ENCODE results near the gene CBX7.

The CBX7 gene

DNA sequence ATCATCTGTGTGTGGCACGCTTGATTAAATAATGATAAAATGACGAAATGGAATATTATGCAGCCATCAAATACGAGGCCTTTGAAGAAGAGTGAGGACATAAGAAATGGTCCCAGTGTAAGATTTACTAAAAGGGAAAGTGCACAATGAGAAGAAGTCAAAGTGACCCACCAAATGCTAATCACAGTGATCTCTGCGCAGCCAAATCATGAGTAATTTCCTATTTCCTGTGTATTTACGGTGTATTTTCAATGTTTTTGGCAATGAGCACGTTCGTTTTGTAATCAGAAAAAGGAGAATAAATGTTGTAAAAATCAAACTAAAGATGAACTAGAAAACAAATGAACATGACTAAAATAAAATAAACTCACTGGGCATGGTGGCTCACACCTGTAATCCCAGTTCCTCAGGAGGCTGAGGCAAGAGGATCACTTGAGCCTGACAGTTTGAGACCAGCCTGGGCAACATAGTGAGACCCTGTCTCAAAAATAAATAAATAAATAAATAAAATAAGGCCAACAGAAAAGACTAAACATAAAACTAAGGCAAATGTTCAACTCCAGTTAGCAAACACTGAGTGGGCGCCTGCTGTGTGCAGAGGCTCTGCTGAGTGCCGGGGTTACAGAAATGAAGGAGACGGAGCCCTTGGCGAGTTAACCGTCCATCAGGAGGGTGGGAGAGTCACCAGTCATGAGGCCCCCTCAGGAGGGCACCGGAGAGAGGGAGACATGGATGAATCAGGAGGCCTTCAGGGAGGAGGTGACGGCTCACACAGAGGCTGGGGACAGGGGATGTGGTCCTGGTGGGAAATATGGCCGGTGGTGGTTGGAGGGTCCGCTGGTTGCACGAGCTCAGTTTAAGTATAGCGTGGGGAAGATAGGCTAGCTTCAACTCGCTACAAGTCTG, 26.0 kb upstream of the CBX7 start:
- peak; percentile 71 for DNase-seq (ENCODE audit: low read depth)
- H3K4me3 ChIP-seq (ENCODE audit: low read depth, low read length): no peak overlapping the region
- TF ChIP-seq, protein P1, sequence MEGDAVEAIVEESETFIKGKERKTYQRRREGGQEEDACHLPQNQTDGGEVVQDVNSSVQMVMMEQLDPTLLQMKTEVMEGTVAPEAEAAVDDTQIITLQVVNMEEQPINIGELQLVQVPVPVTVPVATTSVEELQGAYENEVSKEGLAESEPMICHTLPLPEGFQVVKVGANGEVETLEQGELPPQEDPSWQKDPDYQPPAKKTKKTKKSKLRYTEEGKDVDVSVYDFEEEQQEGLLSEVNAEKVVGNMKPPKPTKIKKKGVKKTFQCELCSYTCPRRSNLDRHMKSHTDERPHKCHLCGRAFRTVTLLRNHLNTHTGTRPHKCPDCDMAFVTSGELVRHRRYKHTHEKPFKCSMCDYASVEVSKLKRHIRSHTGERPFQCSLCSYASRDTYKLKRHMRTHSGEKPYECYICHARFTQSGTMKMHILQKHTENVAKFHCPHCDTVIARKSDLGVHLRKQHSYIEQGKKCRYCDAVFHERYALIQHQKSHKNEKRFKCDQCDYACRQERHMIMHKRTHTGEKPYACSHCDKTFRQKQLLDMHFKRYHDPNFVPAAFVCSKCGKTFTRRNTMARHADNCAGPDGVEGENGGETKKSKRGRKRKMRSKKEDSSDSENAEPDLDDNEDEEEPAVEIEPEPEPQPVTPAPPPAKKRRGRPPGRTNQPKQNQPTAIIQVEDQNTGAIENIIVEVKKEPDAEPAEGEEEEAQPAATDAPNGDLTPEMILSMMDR (conservative IDR thresholded peaks at IDR 0.05; ENCODE audit: low read depth, low read length): no peak

- H3K4me3 ChIP-seq (ENCODE audit: low read depth, low read length): no peak overlapping the region
- TF ChIP-seq, protein P1 (conservative IDR thresholded peaks at IDR 0.05; ENCODE audit: low read depth, low read length): no peak
- no peak for DNase-seq (ENCODE audit: low read depth)
Measured at GRCh38 chr22:39177791-39178190, 25.3 kb upstream of the CBX7 start.

GRCh38 chr22:39177456-39177775, 24.9 kb upstream of the CBX7 start:
- DNase-seq (ENCODE audit: low read depth): peak; percentile 9
- H3K4me3 ChIP-seq (ENCODE audit: low read depth, low read length): no peak overlapping the region
- TF ChIP-seq, protein P1 (conservative IDR thresholded peaks at IDR 0.05; ENCODE audit: low read depth, low read length): no peak

GRCh38 chr22:39176714-39177455, 24.4 kb upstream of the CBX7 start:
- DNase-seq (ENCODE audit: low read depth): peak; percentile 16
- no peak overlapping the region for H3K4me3 ChIP-seq (ENCODE audit: low read depth, low read length)
- TF ChIP-seq, protein P1 (conservative IDR thresholded peaks at IDR 0.05; ENCODE audit: low read depth, low read length): no peak

DNA sequence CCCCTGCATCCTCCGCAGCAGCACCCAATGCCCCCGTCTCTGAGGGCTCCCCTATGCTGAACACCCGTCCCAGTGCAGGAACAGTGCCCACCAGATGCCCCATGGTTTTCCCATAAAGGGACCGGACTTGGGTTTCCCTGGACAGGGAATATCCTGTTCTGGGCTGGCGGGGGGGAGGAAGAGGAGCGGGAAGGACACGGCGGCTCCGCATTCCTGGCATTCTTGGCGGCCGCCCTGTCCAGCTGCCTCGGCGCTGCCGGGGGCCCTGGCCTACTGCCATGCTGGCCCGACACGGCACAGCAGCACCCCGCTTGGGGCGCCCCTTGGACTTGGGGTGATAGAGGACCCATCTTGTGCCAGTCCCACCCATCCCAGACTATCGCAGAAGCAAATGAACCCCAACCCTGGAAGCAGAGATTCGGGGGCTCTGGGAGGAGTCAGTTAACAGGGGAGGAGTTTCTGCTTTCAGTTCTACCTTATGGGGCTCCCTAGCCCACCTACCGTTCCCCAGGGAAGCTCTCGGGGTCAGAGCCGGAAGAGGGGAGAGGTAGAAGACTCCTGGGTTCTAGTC, 23.7 kb upstream of the CBX7 start:
- H3K4me3 ChIP-seq (ENCODE audit: low read depth, low read length): no peak overlapping the region
- TF ChIP-seq, protein P1 (conservative IDR thresholded peaks at IDR 0.05; ENCODE audit: low read depth, low read length): no peak
- DNase-seq (ENCODE audit: low read depth): peak; percentile 60

DNA sequence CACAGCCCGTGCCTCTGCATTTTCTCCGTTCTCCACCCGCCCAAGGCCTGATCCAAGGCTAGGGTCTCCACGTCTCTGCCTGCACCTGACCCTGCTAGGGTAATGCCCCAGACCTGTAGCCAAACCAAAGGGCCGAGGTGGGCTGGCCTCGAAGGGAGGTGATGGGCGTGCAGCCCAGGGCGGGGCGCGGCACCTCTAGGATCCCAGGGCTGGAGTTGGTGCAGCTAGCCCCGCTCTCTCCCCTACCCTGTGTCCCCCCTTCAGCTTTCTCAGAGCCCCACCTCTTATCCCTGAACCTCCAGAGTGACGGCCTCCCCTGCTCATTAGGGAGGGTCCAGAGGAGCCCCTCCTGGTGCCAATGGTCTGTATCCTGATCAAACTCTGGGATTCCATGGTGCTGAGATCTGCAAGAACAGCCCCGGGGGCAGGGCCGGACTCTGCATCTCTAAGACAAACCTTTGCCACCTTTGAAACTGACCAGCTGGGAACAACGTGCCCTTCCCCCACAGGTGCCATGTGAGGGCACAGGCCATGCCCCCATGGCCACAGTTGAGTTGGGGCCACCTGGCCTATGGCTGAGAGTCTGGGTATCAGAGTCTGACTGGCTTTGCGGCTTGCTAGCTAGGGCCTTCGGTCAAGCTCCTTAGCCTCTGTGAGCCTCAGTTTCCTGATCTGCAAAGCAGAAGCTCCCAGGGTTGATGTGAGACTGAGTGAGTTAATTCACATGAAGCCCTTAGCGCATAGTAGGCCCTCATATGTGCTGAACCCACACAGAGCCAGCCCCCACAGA, 23.1 kb upstream of the CBX7 start:
- peak; percentile 23 for DNase-seq (ENCODE audit: low read depth)
- no peak overlapping the region for H3K4me3 ChIP-seq (ENCODE audit: low read depth, low read length)
- TF ChIP-seq, protein P1 (conservative IDR thresholded peaks at IDR 0.05; ENCODE audit: low read depth, low read length): no peak
